ENCODE measurements around the gene TFDP2. TPM values are rescaled to one million over a fixed set of nuclear protein-coding genes. Genes with fewer than 3 reads are reported as not detected.

The TFDP2 gene
- total and polyA plus RNA-seq, 10 of the 15 experiments (the other 5 are each of a cell fraction or from before 2014, with no cell fraction given) = 28.3 to 100 (median 49.7) TPM

GRCh38 chr3:142051351-142051750 is 98.0 kb downstream of the TFDP2 start:
- Histone ChIP-seq H3K9ac (ENCODE audit: control insufficient read depth, insufficient read depth, low read length) (no peak overlapping the region), H3K4me2 (ENCODE audit: control insufficient read depth, insufficient read depth) (no peak overlapping the region), H3K9me3 (replicated peaks; ENCODE audit: control insufficient read depth, insufficient read depth, low read length) (no peaks in the 10 kb centered on the region; the same call in 2 of the 3 replicates), H4K20me1 (ENCODE audit: control insufficient read depth, insufficient read depth) (no peaks in the 10 kb centered on the region), H3K4me3 (no peak overlapping the region), H2AFZ (ENCODE audit: control insufficient read depth, low read depth, low read length) (no peak overlapping the region), H3K79me2 (ENCODE audit: control insufficient read depth, insufficient read depth, low read length) (no peaks in the 10 kb centered on the region), H3K27ac (ENCODE audit: control insufficient read depth, insufficient read depth) (no peak overlapping the region), H3K36me3 (ENCODE audit: control insufficient read depth in 2 of 2, insufficient read depth in 2 of 2, low read length in 1 of 2) (no peaks in the 10 kb centered on the region), H3K4me1 (ENCODE audit: control insufficient read depth, insufficient read depth, low read length) (no peaks in the 10 kb centered on the region), H3K27me3 (replicated peaks in 1 of 2; ENCODE audit: control insufficient read depth in 2 of 2, insufficient read depth in 2 of 2, low read length in 1 of 2) (no peaks in the 10 kb centered on the region)
- in situ Hi-C loops (cut with MboI) (no loop called here), intact Hi-C loops (cut with micrococcal nuclease; ENCODE audit: unreplicated experiment) (no loop called here)
- ChIA-PET RAD21 (ENCODE audit: unreplicated experiment) (no interaction called here), SMC1A (ENCODE audit: uncharacterized antibody, unreplicated experiment) (interaction anchor here (0.7 to 1.5 kb wide), 3 partner anchors 25 to 381 kb away, joined by 3 to 4 read pairs (median 3); no protein-coding TSS in a partner anchor), POLR2A (interaction anchor here (0.6 kb wide), 2 partner anchors 80 to 93 kb away, joined by 3 to 9 read pairs; no protein-coding TSS in a partner anchor), CTCF (interaction anchor here (1.0 to 1.6 kb wide), 2 partner anchors 10 to 12 kb away, joined by 3 read pairs; no protein-coding TSS in a partner anchor)
- FAIRE-seq (no peak), ATAC-seq (no peak), DNase-seq (ENCODE audit: low read depth, low spot score) (no peak)
- 84% methylated on average over 6 of the region's 6 CpGs for WGBS (ENCODE audit: insufficient coverage, insufficient replicate concordance, low lambda C conversion rate, missing lambda C conversion rate)
- no TSS peak for BruUV-seq (replicated peaks)
- TF ChIP-seq ZBTB33 (IDR thresholded peaks at IDR 0.05) = no peak
- no peak for TF ChIP-seq NKRF (conservative IDR thresholded peaks at IDR 0.05)
- no peak for TF ChIP-seq MYB (IDR thresholded peaks at IDR 0.05; ENCODE audit: borderline replicate concordance, low read depth, low read length)
- TF ChIP-seq ZBTB40 (IDR thresholded peaks at IDR 0.05; ENCODE audit: borderline replicate concordance) = no peak
- TF ChIP-seq PAX5 (IDR thresholded peaks at IDR 0.05; ENCODE audit: borderline replicate concordance, low read depth, low read length) = no peak
- TF ChIP-seq ZSCAN29 (IDR thresholded peaks at IDR 0.05) = no peak
- TF ChIP-seq NFIC (IDR thresholded peaks at IDR 0.05; ENCODE audit: low read depth, low read length) = no peak
- no peak for TF ChIP-seq IKZF2 (IDR thresholded peaks at IDR 0.05)
- no peak for TF ChIP-seq POLR2AphosphoS2 (IDR thresholded peaks at IDR 0.05; ENCODE audit: low read depth, low read length)
- no peak for TF ChIP-seq PKNOX1 (IDR thresholded peaks at IDR 0.05)
- no peak for TF ChIP-seq SP1 (IDR thresholded peaks at IDR 0.05; ENCODE audit: low read depth, low read length)
- TF ChIP-seq BRCA1 (IDR thresholded peaks at IDR 0.05; ENCODE audit: low read depth, low read length) = no peak
- TF ChIP-seq STAT1 (conservative IDR thresholded peaks at IDR 0.05) = no peak
- TF ChIP-seq SMAD1 (IDR thresholded peaks at IDR 0.05; ENCODE audit: low read depth, partially characterized antibody) = no peak
- no peak for TF ChIP-seq HDAC2 (IDR thresholded peaks at IDR 0.05)
- TF ChIP-seq SREBF2 (IDR thresholded peaks at IDR 0.05; ENCODE audit: low read length) = no peak
- no peak for TF ChIP-seq FOXM1 (IDR thresholded peaks at IDR 0.05; ENCODE audit: low read depth, low read length)
- TF ChIP-seq FOXK2 (IDR thresholded peaks at IDR 0.05) = no peak
